Kidney epithelial cell (primary cell): ENCODE results near the gene ZNF615. TPM values are rescaled to one million over a fixed set of nuclear protein-coding genes. Genes with fewer than 3 reads are reported as not detected.

Source experiments
- DNase-seq: peaks from one replicate; pipeline ENCODE4 v3.0.0-alpha.2; 2010; ENCODE audit warnings: low read depth
- H3K27me3 ChIP-seq: 2 replicates; pipeline ENCODE4 v1.6.0; 2011; ENCODE audit warnings: low read length; ENCODE audit not compliant: control insufficient read depth, insufficient read depth
- H3K36me3 ChIP-seq: 2 replicates; pipeline ENCODE4 v1.5.1; 2011; ENCODE audit warnings: low read length; ENCODE audit not compliant: control insufficient read depth, insufficient read depth
- H3K4me3 ChIP-seq: 2 replicates; pipeline ENCODE4 v1.5.1; 2011; ENCODE audit warnings: low read depth, mild to moderate bottlenecking, control low read depth, low read length
- total RNA-seq: library from RNA; depleted of rRNA; stranded (reverse); fragments of >200 nt; gene quantifications from 2 replicates; pipeline ENCODE4 v1.2.3, GENCODE V29; 2015
- TF ChIP-seq, protein P1 (sequence below): IDR thresholded peaks from 2 replicates; pipeline ENCODE4 v1.5.1; 2011; ENCODE audit warnings: mild to moderate bottlenecking, moderate library complexity, low read length, control low read depth, inconsistent platforms; ENCODE audit not compliant: insufficient read depth, poor library complexity, severe bottlenecking

Gene ZNF615
- total RNA-seq, 1 donor from 2014 or later, result 13.1 TPM

- no peaks in the 10 kb centered on the region for H3K27me3 ChIP-seq
- no peak for DNase-seq
- no peak overlapping the region for H3K4me3 ChIP-seq
- H3K36me3 ChIP-seq, result peaks cover 4% of the 10 kb centered on the region
- TF ChIP-seq, protein P1, sequence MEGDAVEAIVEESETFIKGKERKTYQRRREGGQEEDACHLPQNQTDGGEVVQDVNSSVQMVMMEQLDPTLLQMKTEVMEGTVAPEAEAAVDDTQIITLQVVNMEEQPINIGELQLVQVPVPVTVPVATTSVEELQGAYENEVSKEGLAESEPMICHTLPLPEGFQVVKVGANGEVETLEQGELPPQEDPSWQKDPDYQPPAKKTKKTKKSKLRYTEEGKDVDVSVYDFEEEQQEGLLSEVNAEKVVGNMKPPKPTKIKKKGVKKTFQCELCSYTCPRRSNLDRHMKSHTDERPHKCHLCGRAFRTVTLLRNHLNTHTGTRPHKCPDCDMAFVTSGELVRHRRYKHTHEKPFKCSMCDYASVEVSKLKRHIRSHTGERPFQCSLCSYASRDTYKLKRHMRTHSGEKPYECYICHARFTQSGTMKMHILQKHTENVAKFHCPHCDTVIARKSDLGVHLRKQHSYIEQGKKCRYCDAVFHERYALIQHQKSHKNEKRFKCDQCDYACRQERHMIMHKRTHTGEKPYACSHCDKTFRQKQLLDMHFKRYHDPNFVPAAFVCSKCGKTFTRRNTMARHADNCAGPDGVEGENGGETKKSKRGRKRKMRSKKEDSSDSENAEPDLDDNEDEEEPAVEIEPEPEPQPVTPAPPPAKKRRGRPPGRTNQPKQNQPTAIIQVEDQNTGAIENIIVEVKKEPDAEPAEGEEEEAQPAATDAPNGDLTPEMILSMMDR, result no peak
These were observed 63.0 kb downstream of the ZNF615 start for GRCh38 chr19:51944798-51945552.

Other genes starting within 250 kb of the ZNF615 start
- not detected in 2 replicates for gene FPR2, start 247.0 kb downstream of the ZNF615 start, total RNA-seq
- not detected in 2 replicates for gene FPR3, start 213.1 kb downstream of the ZNF615 start, total RNA-seq
- gene ZNF577, start 120.3 kb downstream of the ZNF615 start, total RNA-seq, result 4.0 and 10.2 TPM in 2 replicates
- 10.3 and 10.6 TPM in 2 replicates for gene ZNF649, start 103.2 kb downstream of the ZNF615 start, total RNA-seq
- gene ZNF613, start 80.7 kb downstream of the ZNF615 start, total RNA-seq, result 3.4 and 5.8 TPM in 2 replicates
- 6.6 and 10.4 TPM in 2 replicates for gene ZNF350, start 21.4 kb downstream of the ZNF615 start, total RNA-seq
- 4.3 and 7.0 TPM in 2 replicates for gene ZNF614, start 20.2 kb upstream of the ZNF615 start, total RNA-seq
- gene ZNF432, start 40.6 kb upstream of the ZNF615 start, total RNA-seq, result 4.3 and 4.7 TPM in 2 replicates
- gene ZNF841, start 87.6 kb upstream of the ZNF615 start, total RNA-seq, result 8.4 and 10.3 TPM in 2 replicates
- 4.6 and 12.9 TPM in 2 replicates for gene ZNF616, start 131.7 kb upstream of the ZNF615 start, total RNA-seq
- 4.8 and 9.9 TPM in 2 replicates for gene ZNF836, start 163.4 kb upstream of the ZNF615 start, total RNA-seq
- gene PPP2R1A, start 181.8 kb upstream of the ZNF615 start, total RNA-seq, result 329 and 361 TPM in 2 replicates